Urothelium cell line (cell line): ENCODE measurements around the gene CAPZA2.
A peak's percentile ranks its signal among the peaks of the same experiment; 100 is the strongest.
"Not testable (repeated sequence)": the region's sequence is repeated elsewhere in the genome, so short reads cannot be mapped to it uniquely, and the experiment has no call there.

ENCODE experiments used
- DNase-seq: peaks from one replicate; pipeline ENCODE4 v3.0.0; 2011; ENCODE audit warnings: low spot score, mixed read lengths
- FAIRE-seq: peaks from 2 replicates; lab custom pipeline; 2011; peaks lifted over from hg19 to GRCh38; lab: Jason Lieb, UNC

The CAPZA2 gene

GRCh38 chr7:116911801-116912200 lies 49.4 kb downstream of the CAPZA2 start:
- FAIRE-seq = no peak
- no peak for DNase-seq

- DNase-seq (no peak), FAIRE-seq (no peak)
Measured at GRCh38 chr7:116912269-116912909, 50.0 kb downstream of the CAPZA2 start.

- no peak for DNase-seq
- FAIRE-seq = no peak
Measured at GRCh38 chr7:116918704-116919103, 56.3 kb downstream of the CAPZA2 start.

GRCh38 chr7:116920359-116920758 lies 58.0 kb downstream of the CAPZA2 start:
- DNase-seq = no peak
- no peak for FAIRE-seq

GRCh38 chr7:116922545-116922944 lies 60.2 kb downstream of the CAPZA2 start:
- no peak for FAIRE-seq
- DNase-seq = no peak

GRCh38 chr7:116924741-116925140 lies 62.4 kb downstream of the CAPZA2 start:
- FAIRE-seq = no peak
- no peak for DNase-seq

- DNase-seq = no peak
- FAIRE-seq = no peak
Measured at GRCh38 chr7:116929021-116929420, 66.6 kb downstream of the CAPZA2 start.

- DNase-seq = peak; percentile 73
- FAIRE-seq = no peak
Measured at GRCh38 chr7:116929914-116930913, 67.8 kb downstream of the CAPZA2 start.

GRCh38 chr7:116932566-116932965 lies 70.2 kb downstream of the CAPZA2 start:
- FAIRE-seq = no peak
- DNase-seq = no peak

- FAIRE-seq (no peak), DNase-seq (no peak)
Measured at GRCh38 chr7:116933465-116933864, 71.1 kb downstream of the CAPZA2 start.

- no peak for FAIRE-seq
- DNase-seq = no peak
Measured at GRCh38 chr7:116934580-116934979, 72.2 kb downstream of the CAPZA2 start.

GRCh38 chr7:116936844-116937243 lies 74.5 kb downstream of the CAPZA2 start:
- DNase-seq, FAIRE-seq: not testable (repeated sequence)

GRCh38 chr7:116938678-116939077 lies 76.3 kb downstream of the CAPZA2 start:
- DNase-seq = no peak
- no peak for FAIRE-seq

- DNase-seq (no peak), FAIRE-seq (no peak)
Measured at GRCh38 chr7:116940689-116941370, 78.4 kb downstream of the CAPZA2 start.

GRCh38 chr7:116942504-116942903 lies 80.1 kb downstream of the CAPZA2 start:
- FAIRE-seq (no peak), DNase-seq (no peak)

- no peak for FAIRE-seq
- DNase-seq = no peak
Measured at GRCh38 chr7:116948934-116949333, 86.5 kb downstream of the CAPZA2 start.

GRCh38 chr7:116949941-116950801 lies 87.8 kb downstream of the CAPZA2 start:
- DNase-seq = no peak
- FAIRE-seq = no peak

- no peak for FAIRE-seq
- DNase-seq = no peak
Measured at GRCh38 chr7:116950889-116951351, 88.5 kb downstream of the CAPZA2 start.

GRCh38 chr7:116951366-116952292 lies 89.2 kb downstream of the CAPZA2 start:
- no peak for DNase-seq
- no peak for FAIRE-seq
